Mucosa of stomach (tissue), 1 donor: Measurements from ENCODE around the gene GNA12.

Experiments
- H3K27me3 ChIP-seq: one replicate; pipeline ENCODE4 v1.7.0; 2013; ENCODE audit warnings: mild to moderate bottlenecking, low read length; ENCODE audit not compliant: control insufficient read depth, insufficient read depth
- H3K36me3 ChIP-seq: one replicate; pipeline ENCODE4 v1.7.0; 2013; ENCODE audit warnings: low read length; ENCODE audit not compliant: control insufficient read depth, insufficient read depth
- H3K4me1 ChIP-seq: one replicate; pipeline ENCODE4 v1.7.0; 2013; ENCODE audit warnings: mild to moderate bottlenecking, low read length; ENCODE audit not compliant: control insufficient read depth, insufficient read depth
- H3K4me3 ChIP-seq: one replicate; pipeline ENCODE4 v1.7.0; 2013; ENCODE audit warnings: low read length
- H3K9ac ChIP-seq: one replicate; pipeline ENCODE4 v1.7.0; 2013; ENCODE audit warnings: mild to moderate bottlenecking, low read length, moderate library complexity
- H3K9me3 ChIP-seq: one replicate; pipeline ENCODE4 v1.7.0; 2013; ENCODE audit warnings: mild to moderate bottlenecking, low read length, moderate library complexity; ENCODE audit not compliant: control insufficient read depth
- donor health status: Pancreatic carcinoma.

The GNA12 gene

GRCh38 chr7:2843711-2844152, 376 bp downstream of the GNA12 start:
- Histone ChIP-seq H3K9me3 (no peaks in the 10 kb centered on the region), H3K36me3 (no peaks in the 10 kb centered on the region), H3K27me3 (no peaks in the 10 kb centered on the region), H3K4me1 (peaks cover 33% of the 10 kb centered on the region), H3K9ac (peak overlapping the region; percentile 65), H3K4me3 (peak overlapping the region; percentile 22)

- Histone ChIP-seq H3K4me3 (peak overlapping the region; percentile 22), H3K9ac (peak overlapping the region; percentile 65), H3K4me1 (peaks cover 33% of the 10 kb centered on the region), H3K9me3 (no peaks in the 10 kb centered on the region), H3K36me3 (no peaks in the 10 kb centered on the region), H3K27me3 (no peaks in the 10 kb centered on the region)
Observed at GRCh38 chr7:2843191-2843685, 870 bp downstream of the GNA12 start.

- Histone ChIP-seq H3K27me3 (no peaks in the 10 kb centered on the region), H3K4me1 (peaks cover 37% of the 10 kb centered on the region), H3K36me3 (no peaks in the 10 kb centered on the region), H3K4me3 (no peak overlapping the region), H3K9ac (no peak overlapping the region), H3K9me3 (no peaks in the 10 kb centered on the region)
Observed at GRCh38 chr7:2841907-2842306, 2.2 kb downstream of the GNA12 start.

GRCh38 chr7:2840458-2840857, 3.6 kb downstream of the GNA12 start:
- no peaks in the 10 kb centered on the region for H3K9me3 ChIP-seq
- H3K4me1 ChIP-seq: peaks cover 37% of the 10 kb centered on the region
- H3K27me3 ChIP-seq: no peaks in the 10 kb centered on the region
- no peak overlapping the region for H3K9ac ChIP-seq
- no peak overlapping the region for H3K4me3 ChIP-seq
- no peaks in the 10 kb centered on the region for H3K36me3 ChIP-seq

GRCh38 chr7:2838873-2839578, 5.1 kb downstream of the GNA12 start:
- no peaks in the 10 kb centered on the region for H3K36me3 ChIP-seq
- no peak overlapping the region for H3K4me3 ChIP-seq
- no peaks in the 10 kb centered on the region for H3K9me3 ChIP-seq
- H3K27me3 ChIP-seq: no peaks in the 10 kb centered on the region
- peaks cover 32% of the 10 kb centered on the region for H3K4me1 ChIP-seq
- H3K9ac ChIP-seq: no peak overlapping the region

GRCh38 chr7:2838451-2838850, 5.7 kb downstream of the GNA12 start:
- Histone ChIP-seq H3K4me1 (peaks cover 29% of the 10 kb centered on the region), H3K9me3 (no peaks in the 10 kb centered on the region), H3K36me3 (no peaks in the 10 kb centered on the region), H3K4me3 (no peak overlapping the region), H3K9ac (no peak overlapping the region), H3K27me3 (no peaks in the 10 kb centered on the region)

GRCh38 chr7:2837496-2837895, 6.6 kb downstream of the GNA12 start:
- no peaks in the 10 kb centered on the region for H3K9me3 ChIP-seq
- peaks cover 20% of the 10 kb centered on the region for H3K4me1 ChIP-seq
- no peaks in the 10 kb centered on the region for H3K27me3 ChIP-seq
- no peak overlapping the region for H3K4me3 ChIP-seq
- no peaks in the 10 kb centered on the region for H3K36me3 ChIP-seq
- H3K9ac ChIP-seq: no peak overlapping the region

GRCh38 chr7:2834748-2835441, 9.2 kb downstream of the GNA12 start:
- Histone ChIP-seq H3K9ac (no peak overlapping the region), H3K4me3 (no peak overlapping the region), H3K27me3 (no peaks in the 10 kb centered on the region), H3K9me3 (no peaks in the 10 kb centered on the region), H3K4me1 (peaks cover 8% of the 10 kb centered on the region), H3K36me3 (no peaks in the 10 kb centered on the region)

- Histone ChIP-seq H3K4me3 (no peak overlapping the region), H3K4me1 (peaks cover 4% of the 10 kb centered on the region), H3K36me3 (no peaks in the 10 kb centered on the region)
Observed at GRCh38 chr7:2833083-2833910, 10.8 kb downstream of the GNA12 start.

GRCh38 chr7:2832461-2832860, 11.6 kb downstream of the GNA12 start:
- no peaks in the 10 kb centered on the region for H3K9me3 ChIP-seq
- no peaks in the 10 kb centered on the region for H3K27me3 ChIP-seq
- H3K36me3 ChIP-seq: no peaks in the 10 kb centered on the region
- H3K4me1 ChIP-seq: no peaks in the 10 kb centered on the region
- no peak overlapping the region for H3K4me3 ChIP-seq
- no peak overlapping the region for H3K9ac ChIP-seq

More at GRCh38 chr7:2833083-2833910, 10.8 kb downstream of the GNA12 start:
- Histone ChIP-seq H3K27me3 (no peaks in the 10 kb centered on the region), H3K9me3 (no peaks in the 10 kb centered on the region), H3K9ac (no peak overlapping the region)

- H3K9me3 ChIP-seq: no peaks in the 10 kb centered on the region
- H3K4me3 ChIP-seq: no peak overlapping the region
- no peaks in the 10 kb centered on the region for H3K27me3 ChIP-seq
- H3K36me3 ChIP-seq: no peaks in the 10 kb centered on the region
- H3K4me1 ChIP-seq: no peaks in the 10 kb centered on the region
- H3K9ac ChIP-seq: no peak overlapping the region
Observed at GRCh38 chr7:2830609-2831376, 13.3 kb downstream of the GNA12 start.
